Fibroblast of skin of left quadriceps (primary cell): ENCODE results near the gene CCDC71.

Experiments used
- DNase-seq, 2 experiments: peaks; one replicate each; pipeline ENCODE4 v3.0.0-alpha.2; 2013; ENCODE audit warnings: low read depth in 2 of 2

The CCDC71 gene

DNA sequence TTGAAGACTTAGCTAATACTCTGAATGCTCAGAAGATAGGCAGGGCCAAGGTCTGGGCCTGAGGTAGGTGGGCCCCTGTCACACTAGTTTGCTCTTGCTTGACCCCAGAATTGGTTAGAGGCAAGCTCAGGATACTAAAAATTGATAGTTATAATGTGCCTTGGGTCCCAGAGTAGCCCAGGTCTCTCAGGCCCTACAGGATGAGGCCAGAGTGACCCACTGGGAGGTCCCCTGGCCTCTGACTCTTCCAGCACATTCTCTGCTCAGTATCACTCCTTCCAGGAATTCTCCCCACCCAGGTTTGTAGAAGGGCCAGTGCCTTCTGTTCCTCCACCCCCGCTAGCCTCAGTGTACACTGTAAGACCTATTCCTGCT, 4.6 kb upstream of the CCDC71 start:
- no peak for DNase-seq

DNA sequence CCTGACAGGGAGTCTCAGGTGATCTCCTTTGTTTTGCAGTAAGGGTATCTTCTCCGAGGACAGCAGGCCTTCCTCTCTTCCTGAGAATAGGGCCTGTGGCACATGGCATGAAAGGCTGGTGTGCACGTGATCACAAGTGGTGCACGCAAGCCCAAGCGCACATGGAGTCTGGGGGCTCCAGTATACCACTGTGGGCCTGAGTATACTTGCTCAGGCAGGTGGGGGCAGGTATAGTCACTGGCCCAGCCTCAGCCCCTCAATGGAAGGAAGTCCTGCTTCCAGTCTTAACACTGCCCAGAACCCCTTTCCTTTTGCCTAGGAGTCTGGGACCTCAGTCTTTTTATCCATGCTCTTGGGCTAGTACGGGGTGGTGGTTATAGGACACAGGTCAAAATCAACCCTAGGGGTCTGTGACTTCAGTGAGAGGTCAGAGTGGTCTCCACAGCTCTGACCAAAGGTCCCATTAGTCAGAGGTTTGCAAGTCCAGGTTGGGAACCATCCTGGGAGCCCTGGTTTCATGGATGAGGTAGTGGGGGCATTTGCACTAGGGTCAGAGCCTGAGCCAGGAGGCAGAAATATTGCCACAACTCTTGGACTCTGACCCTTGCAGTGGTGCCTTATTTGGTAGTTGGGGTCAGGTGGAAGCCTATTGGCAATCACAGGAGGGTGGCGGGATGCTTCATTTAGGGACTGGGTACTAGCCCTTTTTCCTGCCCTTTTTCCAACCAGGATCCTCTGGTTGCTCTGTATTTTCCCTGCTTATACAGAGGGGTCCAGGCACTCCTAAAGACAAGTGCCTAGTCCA, 823 bp upstream of the CCDC71 start:
- DNase-seq, result no peak

DNA sequence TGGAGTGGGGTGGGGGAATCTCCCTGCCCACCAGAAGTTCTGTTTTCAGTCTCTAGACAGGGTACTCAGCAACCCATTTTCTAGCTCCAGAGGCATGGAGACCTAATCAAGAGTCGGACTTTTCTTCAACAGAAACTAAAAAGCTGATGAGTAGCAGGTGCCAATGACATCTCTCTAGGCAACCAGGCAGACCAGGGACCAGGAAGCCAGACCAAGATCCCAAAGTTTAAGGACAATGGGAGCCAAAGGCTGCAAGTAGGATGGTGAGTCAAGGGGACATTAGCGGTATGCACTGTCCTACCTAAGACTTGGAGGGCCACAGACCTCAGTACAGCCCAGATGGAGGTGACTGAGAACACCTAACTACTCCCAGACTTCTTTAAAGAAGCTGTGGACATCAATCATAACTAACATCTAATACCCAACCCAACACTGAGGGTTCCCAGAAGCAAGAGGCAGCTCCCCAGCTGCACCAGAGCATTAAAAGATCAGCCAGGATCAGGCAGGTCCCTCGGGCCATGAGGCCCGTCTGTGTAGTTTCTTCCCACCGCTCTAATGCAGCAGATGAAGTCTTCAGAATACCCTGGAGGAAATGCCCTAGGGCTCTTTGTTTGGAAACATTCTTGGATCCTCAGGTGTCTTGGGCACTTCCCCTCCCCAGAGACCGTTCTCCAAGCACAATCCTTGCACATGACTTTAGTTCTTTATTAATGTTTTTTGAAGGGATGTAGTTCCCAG, 979 bp downstream of the CCDC71 start:
- no peak for DNase-seq

DNA sequence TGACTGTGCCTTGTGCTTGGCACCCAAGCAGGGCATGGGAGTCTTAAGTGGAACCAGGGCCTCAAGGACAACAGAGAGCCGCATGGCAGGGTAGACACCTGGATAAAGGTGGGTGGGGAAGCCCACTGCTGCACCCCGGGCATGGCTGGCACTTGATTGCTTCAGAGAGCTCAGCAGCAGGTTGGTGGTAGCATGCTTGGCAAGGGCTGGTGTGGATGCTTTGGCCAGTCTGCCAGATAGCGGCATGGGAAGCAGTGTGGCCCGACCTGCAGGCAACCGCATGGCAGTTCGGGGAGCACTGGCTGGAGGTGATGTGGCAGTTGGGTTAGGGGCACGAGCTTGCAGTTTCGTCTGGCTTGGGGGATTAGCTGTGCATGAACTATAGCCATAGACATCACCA, 2.5 kb downstream of the CCDC71 start:
- no peak for DNase-seq

DNA sequence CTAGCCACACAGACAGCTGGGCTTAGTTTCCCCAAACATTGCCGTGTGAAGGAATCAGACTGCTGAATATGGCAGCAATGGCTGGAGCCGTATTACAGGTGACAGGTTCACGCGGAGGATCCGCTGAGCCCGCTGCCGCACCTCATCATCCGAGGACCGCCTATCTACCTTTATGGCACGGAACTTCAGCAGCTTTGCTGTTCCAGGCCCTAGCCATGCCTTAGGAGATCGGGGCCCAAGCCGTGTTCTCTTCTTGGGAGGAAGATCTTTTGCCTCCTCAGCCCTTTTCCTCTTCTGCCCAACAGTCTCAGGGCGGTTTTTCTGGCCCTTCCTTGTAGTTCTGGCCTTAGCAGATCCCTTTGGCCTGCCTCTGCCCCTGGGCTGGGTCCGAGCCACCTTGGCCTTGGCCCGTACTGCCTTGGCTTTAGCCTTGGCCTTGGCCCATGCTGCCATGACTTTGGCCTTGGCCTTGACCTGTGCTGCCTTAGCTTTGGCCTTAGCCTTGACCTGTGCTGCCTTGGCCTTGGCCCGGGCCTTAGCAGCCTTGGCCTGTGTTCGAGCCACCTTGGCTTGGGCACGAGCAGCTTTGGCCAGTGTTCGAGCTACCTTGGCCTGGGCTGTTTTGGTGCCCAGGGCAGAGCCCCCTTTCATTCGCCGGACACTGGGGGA, 3.2 kb downstream of the CCDC71 start:
- DNase-seq, result no peak

DNA sequence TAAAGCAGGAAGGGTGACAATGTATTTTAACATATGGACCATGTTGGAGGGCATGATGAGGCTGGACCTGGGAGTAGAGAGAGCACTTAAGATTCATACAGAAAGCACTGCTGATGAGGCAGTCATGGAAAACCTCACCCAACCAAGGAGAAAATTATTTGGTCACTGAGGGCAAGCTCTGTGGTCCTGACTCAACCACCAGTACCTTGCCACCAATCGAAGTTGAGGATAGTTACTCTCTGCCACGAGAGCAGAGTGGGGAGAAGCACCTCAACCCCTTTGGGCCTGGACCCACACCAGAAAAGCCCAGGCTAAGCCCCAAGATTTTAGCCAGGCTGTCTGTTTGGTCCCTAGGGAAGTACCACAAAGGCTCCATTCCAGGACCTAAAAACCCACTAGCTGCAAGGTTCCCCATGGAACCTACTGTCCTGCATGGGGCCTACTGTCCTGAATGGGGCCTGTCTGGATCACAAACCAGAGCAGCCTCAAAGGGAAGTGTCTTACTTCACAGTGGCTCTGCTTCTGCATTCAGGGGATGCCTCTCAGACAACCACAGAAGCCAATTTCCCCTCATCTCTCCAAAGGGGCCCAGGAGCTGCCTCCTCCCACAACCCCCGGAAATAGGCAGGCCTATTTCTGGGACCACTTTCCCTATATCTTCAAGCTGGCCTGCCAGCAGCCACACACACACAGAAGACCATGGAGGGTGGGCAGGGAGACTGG, 4.2 kb downstream of the CCDC71 start:
- DNase-seq, result no peak

DNA sequence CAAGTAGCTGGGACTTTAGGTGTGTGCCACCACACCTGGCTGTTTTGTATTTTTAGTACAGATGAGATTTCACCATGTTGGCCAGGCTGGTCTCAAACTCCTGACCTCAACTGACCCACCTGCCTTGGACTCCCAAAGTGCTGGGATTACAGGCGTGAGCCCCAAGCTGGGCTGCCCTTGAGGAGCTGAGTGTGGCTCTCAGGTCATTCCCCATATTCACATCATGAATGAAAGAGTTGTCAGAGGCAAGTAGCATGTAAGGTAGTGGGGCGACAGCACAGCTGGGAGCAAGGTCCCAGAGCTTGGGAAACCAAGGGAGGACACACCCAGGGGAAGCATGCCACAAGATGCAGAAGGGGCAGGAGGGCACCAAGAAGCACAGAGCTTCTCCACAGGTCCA, 4.9 kb downstream of the CCDC71 start:
- no peak for DNase-seq

DNA sequence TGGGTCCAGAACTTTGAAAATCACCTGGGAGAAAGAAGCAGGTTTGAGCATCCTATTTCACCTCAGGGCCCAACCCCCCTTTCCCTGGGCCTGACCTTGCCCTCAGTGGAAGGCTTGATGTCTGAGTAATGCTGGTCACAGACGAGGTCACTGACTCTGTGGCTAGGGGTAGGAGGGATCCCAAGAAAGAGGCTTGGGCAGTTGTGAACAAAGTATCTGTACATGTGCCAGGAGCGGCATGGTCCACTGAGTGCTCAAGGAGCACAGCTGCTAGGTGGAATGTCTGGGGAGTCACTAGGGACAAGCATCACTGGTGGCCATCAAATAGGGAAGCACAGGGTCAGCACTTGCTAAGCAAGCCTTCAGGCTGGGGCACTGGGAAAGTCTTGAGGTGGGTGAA, 7.3 kb downstream of the CCDC71 start:
- no peak for DNase-seq

DNA sequence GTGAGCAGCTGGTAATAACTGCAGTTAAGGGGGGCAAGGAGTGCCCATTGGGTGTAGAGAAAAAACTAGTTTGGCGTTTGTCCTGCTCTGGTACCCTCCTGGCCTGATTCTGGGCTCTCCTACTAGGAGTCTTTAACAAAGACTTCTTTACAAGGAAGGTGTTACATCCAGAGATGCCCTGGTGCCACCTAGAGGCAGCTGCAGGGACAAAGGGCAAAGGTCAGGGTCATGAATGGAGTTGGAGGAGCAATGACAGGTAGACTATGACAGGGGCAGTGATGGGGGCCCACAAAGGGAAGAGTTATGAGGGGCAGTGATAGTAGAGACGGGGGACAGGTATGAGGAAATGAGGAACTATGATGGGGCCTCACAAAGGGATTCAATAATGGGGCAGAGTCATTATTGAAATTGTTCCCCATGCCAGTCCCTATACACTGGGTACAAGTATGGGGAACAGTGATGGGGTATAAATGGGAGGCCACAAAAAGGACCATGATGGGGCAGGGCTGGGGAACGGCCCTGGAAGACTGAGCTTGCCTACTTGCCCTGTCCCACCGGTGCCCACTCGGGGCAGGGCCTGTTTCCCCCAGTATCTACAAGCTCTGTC, 7.9 kb downstream of the CCDC71 start:
- no peak for DNase-seq

DNA sequence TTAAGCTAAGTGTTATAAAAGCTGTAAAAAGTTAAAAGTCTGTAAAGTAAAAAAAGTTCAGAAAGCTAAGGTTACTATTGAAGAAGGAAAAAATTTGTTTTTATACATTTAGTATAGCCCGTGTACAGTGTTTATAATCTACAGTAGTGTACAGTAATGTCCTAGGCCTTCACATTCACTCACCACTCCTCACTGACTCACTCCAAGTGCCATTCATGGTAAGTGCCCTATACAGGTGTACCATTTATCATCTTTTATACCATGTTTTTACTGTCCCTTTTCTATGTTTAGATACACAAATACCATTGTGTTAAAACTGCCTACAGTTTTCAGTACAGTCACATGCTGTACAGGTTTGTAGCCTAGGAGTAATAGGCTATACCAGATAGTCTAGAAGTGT, 8.8 kb downstream of the CCDC71 start:
- DNase-seq, result no peak

DNA sequence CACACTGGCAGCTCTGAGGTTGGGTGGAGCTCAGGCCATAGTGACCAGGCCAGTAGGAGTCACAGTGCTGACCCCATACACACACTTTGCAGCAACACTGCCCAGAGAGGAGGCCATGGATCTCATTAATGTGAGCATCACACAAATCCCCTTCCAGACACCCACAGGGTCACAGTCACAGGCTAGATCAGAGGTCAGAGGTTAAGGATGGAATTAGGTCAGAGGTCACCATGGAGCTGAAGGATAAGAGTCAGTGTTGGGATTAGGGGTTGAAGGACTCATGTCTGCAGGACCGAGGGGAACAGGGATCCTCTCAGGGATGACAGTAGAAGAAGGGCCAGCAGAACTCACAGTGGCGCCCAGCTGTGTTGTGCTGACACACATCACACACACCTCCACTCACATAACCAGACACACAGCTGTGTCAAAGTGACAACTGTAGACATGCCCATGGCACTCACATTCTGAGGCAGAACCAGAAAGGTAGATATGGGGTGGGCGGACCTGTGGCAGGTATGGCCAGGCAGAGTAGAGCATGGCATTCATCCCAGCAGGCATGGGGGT, 12.7 kb downstream of the CCDC71 start:
- no peak for DNase-seq

DNA sequence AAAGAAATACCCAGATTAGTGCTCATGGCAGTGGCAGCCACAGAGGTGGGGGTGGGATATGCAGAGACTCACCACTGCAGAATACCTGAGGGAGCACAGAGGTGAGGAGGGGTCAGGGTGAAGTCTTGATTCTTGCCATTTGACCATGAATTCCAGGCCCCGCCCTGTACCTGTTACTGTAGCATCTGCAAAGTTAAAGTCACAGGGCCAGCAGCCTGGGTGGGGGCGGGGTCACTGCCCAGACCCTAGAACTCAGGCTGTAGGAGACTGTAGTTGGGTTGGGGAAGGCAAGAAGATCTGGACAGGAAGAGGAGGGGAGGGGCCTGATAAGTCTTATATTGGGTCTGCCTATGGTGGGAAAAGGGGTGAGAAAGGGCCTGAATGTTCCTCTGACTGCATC, 14.5 kb downstream of the CCDC71 start:
- DNase-seq, result no peak

DNA sequence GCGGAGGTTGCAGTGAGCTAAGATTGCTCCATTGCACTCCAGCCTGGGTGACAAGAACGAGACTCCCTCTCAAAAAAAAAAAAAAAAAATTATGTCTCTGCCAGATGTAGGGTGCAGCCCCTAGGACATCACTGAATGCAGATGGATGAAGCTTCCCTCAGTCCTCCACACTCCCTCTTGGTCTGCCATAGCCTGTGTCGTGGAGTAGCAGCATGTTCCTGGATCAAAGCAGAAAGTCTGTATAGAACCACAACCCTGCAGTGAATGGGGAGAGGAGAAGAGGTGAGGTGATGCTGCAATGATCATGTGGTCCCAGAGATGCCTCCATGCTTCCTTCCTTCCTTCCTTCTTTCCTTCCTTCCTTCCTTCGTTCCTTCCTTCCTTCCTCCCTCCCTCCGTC, 18.0 kb downstream of the CCDC71 start:
- DNase-seq, result no peak

DNA sequence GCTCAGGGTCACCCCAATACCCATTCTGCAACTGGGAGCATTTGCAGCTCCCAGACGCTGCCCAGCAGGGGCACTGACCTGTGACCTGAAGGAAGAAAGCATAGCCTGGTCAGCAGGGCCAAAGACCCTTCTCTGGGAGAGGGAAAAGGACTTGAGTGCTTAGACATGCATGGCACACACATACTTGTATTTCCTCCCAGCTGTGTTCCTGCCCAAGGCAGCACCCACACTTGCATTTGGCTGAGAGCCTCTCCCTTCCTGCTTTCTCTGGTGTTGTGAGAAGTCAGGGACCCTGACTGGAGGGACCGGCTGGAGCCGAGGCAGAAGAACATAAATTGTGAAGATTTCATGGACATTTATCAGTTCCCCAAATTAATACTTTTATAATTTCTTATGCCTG, 26.1 kb downstream of the CCDC71 start:
- no peak for DNase-seq

DNA sequence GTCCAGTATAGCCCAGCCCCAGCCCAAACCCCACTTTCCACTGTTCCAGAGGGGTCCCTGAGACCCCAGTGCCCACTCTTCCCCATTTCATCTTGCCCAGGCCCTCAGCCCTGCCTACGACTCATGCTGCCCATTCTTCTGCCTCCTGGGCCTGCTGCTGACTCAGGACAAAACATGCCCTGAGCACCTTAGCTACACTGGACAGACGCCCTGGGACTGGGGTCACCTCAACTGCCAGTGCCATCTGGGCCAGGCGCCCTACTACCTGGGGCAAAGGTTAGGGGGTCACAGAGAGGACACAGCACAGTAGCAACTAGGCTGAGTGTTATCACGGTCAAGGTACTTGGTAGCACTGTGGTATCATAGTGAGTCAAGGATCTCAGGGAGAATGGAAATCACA, 30.6 kb downstream of the CCDC71 start:
- no peak for DNase-seq

DNA sequence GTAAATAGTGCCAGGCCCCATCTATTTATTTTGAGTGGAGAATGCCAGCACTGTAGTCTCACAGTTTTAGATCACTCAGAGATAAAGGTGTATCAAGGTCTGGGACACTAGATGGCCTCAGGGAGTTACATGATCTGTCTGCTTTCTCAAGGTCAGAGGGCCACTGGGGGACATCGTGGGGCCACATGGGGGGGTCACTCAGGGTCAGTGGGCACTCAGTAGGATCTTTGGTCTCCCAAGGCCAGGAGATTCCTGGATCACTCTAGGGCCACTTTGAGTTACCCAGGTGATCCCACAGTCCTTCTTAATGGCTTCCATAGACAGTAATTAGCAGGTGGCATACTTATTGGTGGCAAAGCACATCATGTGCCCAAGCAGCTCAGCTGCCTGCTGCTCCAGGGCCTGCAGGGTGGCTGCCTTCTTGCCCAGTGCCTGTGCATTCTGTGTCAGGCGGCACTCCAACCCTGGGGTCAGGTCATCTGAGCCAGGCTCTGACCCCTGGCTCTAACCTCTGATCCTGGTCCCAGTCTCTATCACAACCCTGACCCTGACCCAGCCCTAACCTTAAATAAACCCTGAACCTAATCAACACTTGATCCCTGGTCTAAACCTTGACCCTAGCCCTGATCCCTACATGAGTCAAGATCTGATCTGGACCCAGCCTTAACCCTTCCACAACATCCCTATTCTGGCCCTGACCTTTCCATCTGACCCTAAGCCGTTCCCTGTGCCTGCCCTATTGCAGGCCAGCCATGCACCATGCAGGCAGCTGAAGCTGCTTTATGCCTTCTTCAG, 31.5 kb downstream of the CCDC71 start:
- no peak for DNase-seq

DNA sequence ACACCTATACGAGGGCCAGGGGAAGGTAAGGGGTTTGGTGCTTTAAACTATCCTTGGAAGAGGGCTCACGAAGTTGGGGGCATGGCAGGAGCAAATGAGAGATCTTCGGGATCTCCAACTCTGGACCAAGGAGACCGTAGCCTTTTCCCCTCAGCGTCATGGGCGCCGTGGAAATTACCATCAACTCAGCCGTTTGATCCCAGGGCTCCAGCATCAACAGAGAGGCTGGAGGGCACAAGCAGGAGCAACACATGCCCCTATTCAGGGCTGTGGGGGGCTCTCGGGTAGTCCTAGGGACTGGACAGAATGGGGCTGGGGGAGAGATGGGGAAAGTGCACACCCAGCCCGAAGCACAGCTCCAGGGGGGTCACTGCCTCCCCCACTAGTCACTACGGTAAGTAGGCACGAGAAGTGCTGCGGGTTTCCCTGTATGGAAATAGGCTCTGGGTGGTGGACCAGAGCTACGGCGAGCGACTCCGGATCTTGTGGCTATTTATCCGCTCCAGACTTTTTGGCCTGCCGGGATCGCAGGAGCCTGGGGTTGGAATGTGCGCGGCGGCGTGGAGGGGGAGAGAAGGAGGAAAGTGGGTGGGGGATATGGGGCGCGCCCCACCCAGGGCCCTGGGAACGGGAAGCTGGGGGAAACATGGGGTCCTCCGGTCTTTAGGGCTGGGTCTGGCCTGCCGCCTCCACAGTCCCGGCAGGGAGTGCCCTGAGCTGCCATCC, 32.7 kb downstream of the CCDC71 start:
- peak; percentile 81 to 87 for DNase-seq

DNA sequence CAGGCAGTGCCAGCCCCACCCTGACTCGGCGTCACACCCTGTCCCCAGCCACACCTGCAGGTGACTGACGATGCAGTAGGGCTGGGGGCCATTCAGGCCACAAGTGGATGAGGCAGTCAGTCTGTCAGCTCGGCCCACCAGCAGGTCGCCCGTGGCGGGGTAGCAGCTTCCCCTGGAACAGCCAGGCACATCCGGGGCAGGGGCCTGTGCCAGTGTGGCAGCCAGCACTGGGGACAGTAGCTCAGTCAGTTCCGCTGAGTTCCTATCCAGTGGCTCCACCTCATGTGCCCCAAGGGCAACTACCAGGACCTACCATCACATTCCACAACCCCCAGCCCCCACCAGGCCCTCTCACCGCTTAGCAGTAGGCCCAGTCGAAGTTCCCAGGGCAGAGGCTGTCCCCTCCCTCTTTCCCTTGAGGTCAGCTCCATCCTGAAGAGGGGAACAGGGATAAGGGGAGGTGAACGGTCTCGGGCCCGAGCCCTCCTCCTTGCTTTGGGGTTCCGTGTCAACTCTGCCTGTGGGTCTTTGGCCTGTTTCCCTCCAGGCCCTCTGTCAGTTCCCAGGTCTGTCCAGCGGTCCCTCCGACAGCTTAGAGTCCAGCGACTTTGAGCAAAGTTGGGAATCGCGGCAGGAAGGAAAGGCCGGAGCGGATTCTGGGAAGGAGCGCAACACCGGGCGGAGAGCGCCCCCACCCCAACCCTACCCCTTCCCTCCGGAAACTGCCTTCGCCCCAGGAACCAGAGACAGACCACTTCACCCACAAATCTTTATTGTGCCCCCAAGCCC, 33.5 kb downstream of the CCDC71 start, which contains the start of gene LAMB2:
Gene LAMB2 (minus strand): TSS at position 614 of the 789 bp plus-strand sequence. CDS start 183 bp downstream, at position 431.
- DNase-seq, result peak; percentile 42 to 61

DNA sequence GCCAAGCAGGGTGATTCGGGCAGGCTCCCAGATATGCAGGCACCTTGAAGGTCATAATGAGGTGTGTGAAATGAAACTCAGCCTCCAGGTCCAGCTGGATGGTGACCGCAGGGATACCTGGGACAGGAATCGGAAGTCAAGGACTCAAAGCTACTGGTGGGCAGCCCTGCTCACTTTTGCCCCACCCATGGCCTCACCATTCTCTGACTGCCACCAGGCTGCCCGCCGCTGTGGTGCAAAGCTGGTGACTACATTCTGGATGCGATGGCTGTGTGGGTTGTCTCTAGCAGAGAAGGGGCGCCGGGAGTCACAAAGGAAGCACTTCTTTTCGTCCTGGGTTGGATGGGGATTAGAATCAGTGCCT, 34.1 kb downstream of the CCDC71 start:
- DNase-seq, result no peak
